Measurements from ENCODE around the gene WDR48.

WDR48 gene

DNA sequence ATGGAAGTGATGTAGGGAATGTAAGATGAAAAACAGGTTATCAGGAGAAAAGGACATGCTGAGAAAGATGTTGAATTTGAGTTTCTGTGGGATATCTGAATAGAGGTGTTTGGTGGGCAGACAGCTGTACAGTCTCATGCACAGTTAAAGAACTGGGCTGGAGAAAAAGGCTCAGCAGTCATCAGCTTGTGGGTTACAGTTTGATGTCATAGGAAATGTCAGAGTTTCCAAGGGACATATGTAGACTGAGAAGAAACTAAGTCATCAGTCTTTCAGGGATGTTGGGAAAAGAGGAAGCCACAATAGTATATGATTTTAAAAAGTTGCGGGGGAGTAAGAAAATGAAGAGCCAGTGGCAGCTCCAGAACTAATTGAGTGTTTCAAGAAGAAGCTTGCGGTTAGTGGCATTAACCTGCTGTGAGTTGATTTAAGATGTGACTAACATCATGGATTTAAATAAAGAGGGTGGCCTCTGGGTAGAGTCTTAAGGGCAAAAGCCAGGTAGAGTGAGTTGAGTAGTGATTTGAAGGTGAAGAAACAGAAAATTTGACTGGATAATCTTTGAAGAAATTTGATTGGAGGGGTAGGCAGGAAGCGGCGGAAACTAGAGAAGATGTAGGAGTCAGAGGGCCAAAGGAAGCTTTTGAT lies 31.0 kb downstream of the WDR48 start:
- Histone ChIP-seq H3K4me1 (no peaks in the 10 kb centered on the region), H3K4me3 (ENCODE audit: low read depth, low read length) (no peak overlapping the region), H3K27me3 (no peaks in the 10 kb centered on the region), H3K9me3 (no peaks in the 10 kb centered on the region), H3K36me3 (no peaks in the 10 kb centered on the region)
- no peak for DNase-seq
- TF ChIP-seq CTCF (IDR thresholded peaks at IDR 0.05; ENCODE audit: low read depth, low read length) = no peak

- no peak overlapping the region for H3K4me3 ChIP-seq (ENCODE audit: low read depth, low read length)
- TF ChIP-seq CTCF (IDR thresholded peaks at IDR 0.05; ENCODE audit: low read depth, low read length) = no peak
- DNase-seq = no peak
- no peaks in the 10 kb centered on the region for H3K4me1 ChIP-seq
- no peaks in the 10 kb centered on the region for H3K9me3 ChIP-seq
- no peaks in the 10 kb centered on the region for H3K36me3 ChIP-seq
- H3K27me3 ChIP-seq = no peaks in the 10 kb centered on the region
Observed at GRCh38 chr3:39086144-39086543, 34.3 kb downstream of the WDR48 start.

- TF ChIP-seq CTCF (IDR thresholded peaks at IDR 0.05; ENCODE audit: low read depth, low read length) = no peak
- DNase-seq = no peak
- H3K4me1 ChIP-seq = no peaks in the 10 kb centered on the region
- no peak overlapping the region for H3K4me3 ChIP-seq (ENCODE audit: low read depth, low read length)
- no peaks in the 10 kb centered on the region for H3K27me3 ChIP-seq
- no peaks in the 10 kb centered on the region for H3K9me3 ChIP-seq
- H3K36me3 ChIP-seq = no peaks in the 10 kb centered on the region
Observed at GRCh38 chr3:39088456-39088855, 36.6 kb downstream of the WDR48 start.

- H3K36me3 ChIP-seq = no peaks in the 10 kb centered on the region
Observed at GRCh38 chr3:39088889-39089288, 37.1 kb downstream of the WDR48 start.

DNA sequence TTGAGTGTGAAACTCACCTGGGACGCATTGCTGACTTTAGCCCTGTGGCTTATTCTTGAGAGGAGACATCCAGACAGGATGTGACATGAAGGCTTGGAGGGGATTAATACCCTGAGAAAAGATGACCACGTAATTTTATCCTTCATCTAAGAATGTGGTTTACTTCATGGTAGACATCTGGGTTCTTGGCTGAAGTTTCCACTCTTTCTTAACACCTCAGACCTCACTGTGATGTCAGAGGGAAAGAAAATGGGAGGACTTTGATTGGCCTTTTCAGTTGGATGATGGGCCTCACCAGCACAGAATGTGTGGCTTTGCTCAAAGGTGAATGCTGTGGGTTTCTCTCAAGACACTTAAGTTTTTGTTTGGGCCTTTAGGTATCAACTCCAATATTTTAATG lies 39.1 kb downstream of the WDR48 start:
- no peak overlapping the region for H3K4me3 ChIP-seq (ENCODE audit: low read depth, low read length)
- H3K36me3 ChIP-seq = no peaks in the 10 kb centered on the region
- no peaks in the 10 kb centered on the region for H3K4me1 ChIP-seq
- no peak for DNase-seq
- no peak for TF ChIP-seq CTCF (IDR thresholded peaks at IDR 0.05; ENCODE audit: low read depth, low read length)
- H3K9me3 ChIP-seq = no peaks in the 10 kb centered on the region
- H3K27me3 ChIP-seq = no peaks in the 10 kb centered on the region

More at GRCh38 chr3:39088889-39089288, 37.1 kb downstream of the WDR48 start:
- Histone ChIP-seq H3K4me1 (no peaks in the 10 kb centered on the region), H3K9me3 (no peaks in the 10 kb centered on the region), H3K4me3 (ENCODE audit: low read depth, low read length) (no peak overlapping the region), H3K27me3 (no peaks in the 10 kb centered on the region)
- no peak for DNase-seq
- TF ChIP-seq CTCF (IDR thresholded peaks at IDR 0.05; ENCODE audit: low read depth, low read length) = no peak

GRCh38 chr3:39094851-39095677 lies 43.2 kb downstream of the WDR48 start:
- Histone ChIP-seq H3K4me3 (ENCODE audit: low read depth, low read length) (no peak overlapping the region), H3K9me3 (no peaks in the 10 kb centered on the region), H3K27me3 (no peaks in the 10 kb centered on the region), H3K4me1 (no peaks in the 10 kb centered on the region), H3K36me3 (peaks cover 3% of the 10 kb centered on the region; the same call in 1 of the 2 replicates)
- no peak for TF ChIP-seq CTCF (IDR thresholded peaks at IDR 0.05; ENCODE audit: low read depth, low read length)
- no peak for DNase-seq

Measured in BE2C (cell line).